Stomach smooth muscle (tissue), 2 donors: ENCODE measurements around the gene CCDC183.
A peak's percentile ranks its signal among the peaks of the same experiment; 100 is the strongest.

Experiments used
- H3K27ac ChIP-seq: one replicate; pipeline ENCODE4 v1.7.0; 2013; ENCODE audit warnings: mild to moderate bottlenecking, low read length, inconsistent platforms
- H3K27me3 ChIP-seq, 2 donors: one replicate each; pipeline ENCODE4 v1.7.0; 2013; ENCODE audit warnings: low read length in 2 of 2; ENCODE audit not compliant: insufficient read depth in 2 of 2, control insufficient read depth in 1 of 2
- H3K36me3 ChIP-seq, 2 donors: one replicate each; pipeline ENCODE4 v1.7.0; 2013; ENCODE audit warnings: low read length in 2 of 2; ENCODE audit not compliant: control insufficient read depth in 2 of 2, insufficient read depth in 2 of 2
- H3K4me1 ChIP-seq: one replicate; pipeline ENCODE4 v1.7.0; 2013; ENCODE audit warnings: low read length; ENCODE audit not compliant: control insufficient read depth, insufficient read depth
- H3K4me3 ChIP-seq, 2 donors: one replicate each; pipeline ENCODE4 v1.7.0; 2013; ENCODE audit warnings: low read length in 2 of 2
- H3K9ac ChIP-seq, 2 donors: one replicate each; pipeline ENCODE4 v1.7.0; 2013; ENCODE audit warnings: low read length in 2 of 2, mild to moderate bottlenecking in 1 of 2
- H3K9me3 ChIP-seq, 2 donors: one replicate each; pipeline ENCODE4 v1.7.0; 2013; ENCODE audit warnings: low read length in 2 of 2; ENCODE audit not compliant: control insufficient read depth in 2 of 2
- donor health status: healthy.
- donor health status: Pancreatic carcinoma.

Gene CCDC183

GRCh38 chr9:136803551-136804508 is 7.7 kb downstream of the CCDC183 start:
- peaks cover 31 to 35% of the 10 kb centered on the region in 2 donors for H3K27me3 ChIP-seq
- H3K27ac ChIP-seq: no peak overlapping the region
- H3K36me3 ChIP-seq: no peaks in the 10 kb centered on the region
- H3K9ac ChIP-seq: no peak overlapping the region
- H3K4me3 ChIP-seq: no peak overlapping the region
- H3K4me1 ChIP-seq: peaks cover 35% of the 10 kb centered on the region
- no peaks in the 10 kb centered on the region for H3K9me3 ChIP-seq

- H3K36me3 ChIP-seq: peaks cover under 1 to 2% of the 10 kb centered on the region in 2 donors
- peaks cover 37% of the 10 kb centered on the region for H3K4me1 ChIP-seq
- H3K27me3 ChIP-seq: peaks cover 22 to 26% of the 10 kb centered on the region in 2 donors
- no peaks in the 10 kb centered on the region for H3K9me3 ChIP-seq
- no peak overlapping the region for H3K4me3 ChIP-seq
- H3K9ac ChIP-seq: no peak overlapping the region
- H3K27ac ChIP-seq: no peak overlapping the region
These were observed 8.5 kb downstream of the CCDC183 start for GRCh38 chr9:136804509-136805206.

GRCh38 chr9:136805207-136805740 is 9.1 kb downstream of the CCDC183 start:
- Histone ChIP-seq H3K9ac (no peak overlapping the region), H3K9me3 (no peaks in the 10 kb centered on the region), H3K27me3 (peaks cover 18 to 22% of the 10 kb centered on the region in 2 donors), H3K27ac (no peak overlapping the region), H3K4me3 (no peak overlapping the region), H3K36me3 (peaks cover 5 to 7% of the 10 kb centered on the region in 2 donors), H3K4me1 (peaks cover 38% of the 10 kb centered on the region)

- peaks cover 31% of the 10 kb centered on the region for H3K4me1 ChIP-seq
- no peaks in the 10 kb centered on the region for H3K9me3 ChIP-seq
- no peak overlapping the region for H3K9ac ChIP-seq
- peaks cover 6 to 7% of the 10 kb centered on the region in 2 donors for H3K36me3 ChIP-seq
- no peak overlapping the region for H3K27ac ChIP-seq
- H3K27me3 ChIP-seq: peaks cover 10 to 14% of the 10 kb centered on the region in 2 donors
- H3K4me3 ChIP-seq: no peak overlapping the region
These were observed 9.9 kb downstream of the CCDC183 start for GRCh38 chr9:136806067-136806466.

- Histone ChIP-seq H3K27ac (no peak overlapping the region), H3K4me1 (peaks cover 31% of the 10 kb centered on the region), H3K9ac (peak overlapping the region; percentile 36 to 63), H3K9me3 (no peaks in the 10 kb centered on the region), H3K27me3 (peaks cover 7 to 8% of the 10 kb centered on the region in 2 donors), H3K4me3 (peak overlapping the region; percentile 65 to 87), H3K36me3 (peaks cover 6 to 7% of the 10 kb centered on the region in 2 donors)
These were observed 10.6 kb downstream of the CCDC183 start for GRCh38 chr9:136806631-136807201.

GRCh38 chr9:136807281-136808074 is 11.3 kb downstream of the CCDC183 start, which contains the start of gene RABL6:
TSS of gene RABL6 (plus strand) at chr9:136807948. CDS start at chr9:136808197, 249 bp downstream.
- Histone ChIP-seq H3K27me3 (peaks cover under 1% of the 10 kb centered on the region in 2 donors), H3K9ac (peak within 1 kb of the TSS; percentile 70 to 73), H3K27ac (peak within 1 kb of the TSS; percentile 71), H3K4me3 (peak within 1 kb of the TSS; percentile 65 to 87), H3K4me1 (peaks cover 31% of the 10 kb centered on the region), H3K36me3 (peaks cover 6 to 7% of the 10 kb centered on the region in 2 donors), H3K9me3 (no peaks in the 10 kb centered on the region)

- Histone ChIP-seq H3K27me3 (no peaks in the 10 kb centered on the region), H3K27ac (no peak overlapping the region), H3K4me1 (peaks cover 31% of the 10 kb centered on the region), H3K36me3 (peaks cover 6 to 7% of the 10 kb centered on the region in 2 donors), H3K9me3 (no peaks in the 10 kb centered on the region), H3K4me3 (peak overlapping the region; percentile 65 to 87), H3K9ac (peak overlapping the region; percentile 70 to 71)
These were observed 12.1 kb downstream of the CCDC183 start for GRCh38 chr9:136808075-136808805.

- no peak overlapping the region for H3K27ac ChIP-seq
- no peaks in the 10 kb centered on the region for H3K9me3 ChIP-seq
- no peaks in the 10 kb centered on the region for H3K27me3 ChIP-seq
- peak overlapping the region; percentile 60 to 70 for H3K9ac ChIP-seq
- H3K4me1 ChIP-seq: peaks cover 31% of the 10 kb centered on the region
- H3K4me3 ChIP-seq: peak overlapping the region; percentile 65 to 87
- H3K36me3 ChIP-seq: peaks cover 6 to 7% of the 10 kb centered on the region in 2 donors
These were observed 12.6 kb downstream of the CCDC183 start for GRCh38 chr9:136808806-136809158.

- peaks cover 7 to 8% of the 10 kb centered on the region in 2 donors for H3K36me3 ChIP-seq
- no peaks in the 10 kb centered on the region for H3K27me3 ChIP-seq
- no peak overlapping the region for H3K27ac ChIP-seq
- H3K9ac ChIP-seq: no peak overlapping the region
- no peak overlapping the region for H3K4me3 ChIP-seq
- H3K4me1 ChIP-seq: peaks cover 4% of the 10 kb centered on the region
- H3K9me3 ChIP-seq: no peaks in the 10 kb centered on the region
These were observed 18.7 kb downstream of the CCDC183 start for GRCh38 chr9:136814725-136815421.
